Mesenchymal stem cell (in vitro differentiated cells and primary cell): ENCODE results near the gene RAI2.

ENCODE experiments used
- DNase-seq: peaks from one replicate; pipeline ENCODE4 v3.0.0-alpha.2; 2013
- H2AFZ ChIP-seq: one replicate; pipeline ENCODE4 v1.6.1; 2013; ENCODE audit warnings: low read depth, mild to moderate bottlenecking, control low read depth, inconsistent platforms, low read length, moderate library complexity
- H2AK5ac ChIP-seq: 2 replicates; pipeline ENCODE4 v1.6.1; 2013; ENCODE audit warnings: low read length, moderate library complexity, mild to moderate bottlenecking, inconsistent platforms; ENCODE audit not compliant: severe bottlenecking
- H2BK120ac ChIP-seq: one replicate; pipeline ENCODE4 v1.6.1; 2013; ENCODE audit warnings: low read depth, mild to moderate bottlenecking, inconsistent platforms, low read length, moderate library complexity
- H2BK12ac ChIP-seq, 2 experiments: one replicate each; pipeline ENCODE4 v1.6.1; 2013; ENCODE audit warnings: inconsistent platforms in 2 of 2, low read length in 2 of 2, mild to moderate bottlenecking in 2 of 2, moderate library complexity in 2 of 2, control low read depth in 1 of 2
- H2BK15ac ChIP-seq: one replicate; pipeline ENCODE4 v1.6.1; 2013; ENCODE audit warnings: mild to moderate bottlenecking, low read depth, inconsistent platforms; ENCODE audit not compliant: poor library complexity, severe bottlenecking
- H2BK5ac ChIP-seq: 2 replicates; pipeline ENCODE4 v1.6.1; 2013; ENCODE audit warnings: low read depth, mild to moderate bottlenecking, low read length, control low read depth, inconsistent platforms; ENCODE audit not compliant: poor library complexity, severe bottlenecking
- H3K14ac ChIP-seq, 2 experiments: one replicate each; pipeline ENCODE4 v1.6.1; 2013; ENCODE audit warnings: inconsistent platforms in 2 of 2, low read length in 2 of 2, control low read depth in 1 of 2, mild to moderate bottlenecking in 1 of 2, moderate library complexity in 1 of 2
- H3K18ac ChIP-seq, 2 experiments: one replicate each; pipeline ENCODE4 v1.6.1; 2013; ENCODE audit warnings: inconsistent platforms in 2 of 2, low read length in 2 of 2, control low read depth in 1 of 2, low read depth in 1 of 2, mild to moderate bottlenecking in 1 of 2
- H3K23ac ChIP-seq, 2 experiments: one replicate each; pipeline ENCODE4 v1.6.1; 2013; ENCODE audit warnings: inconsistent platforms in 2 of 2, low read length in 2 of 2, mild to moderate bottlenecking in 2 of 2, moderate library complexity in 2 of 2, control low read depth in 1 of 2
- H3K27ac ChIP-seq: 2 replicates; pipeline ENCODE4 v1.5.1; 2013; ENCODE audit warnings: mild to moderate bottlenecking, moderate library complexity, low read length, control low read depth, inconsistent platforms; ENCODE audit not compliant: poor library complexity, severe bottlenecking
- H3K27me3 ChIP-seq, 2 experiments: 2 replicates each; pipeline versions ENCODE4 v1.6.1 to v1.7.0; 2013; ENCODE audit warnings: low read length in 2 of 2, mild to moderate bottlenecking in 2 of 2, moderate library complexity in 2 of 2, control low read depth in 1 of 2, inconsistent platforms in 1 of 2; ENCODE audit not compliant: control insufficient read depth in 1 of 2, insufficient read depth in 1 of 2
- H3K36me3 ChIP-seq, 2 experiments: 2 replicates each; pipeline versions ENCODE4 v1.6.1 to v1.7.0; 2013; ENCODE audit warnings: low read length in 2 of 2, control low read depth in 1 of 2, inconsistent platforms in 1 of 2, low read depth in 1 of 2, mild to moderate bottlenecking in 1 of 2; ENCODE audit not compliant: insufficient read depth in 2 of 2, control insufficient read depth in 1 of 2
- H3K4ac ChIP-seq, 2 experiments: one replicate each; pipeline ENCODE4 v1.6.1; 2013; ENCODE audit warnings: inconsistent platforms in 2 of 2, low read length in 2 of 2, mild to moderate bottlenecking in 2 of 2, moderate library complexity in 2 of 2, control low read depth in 1 of 2, low read depth in 1 of 2
- H3K4me1 ChIP-seq: 2 replicates; pipeline ENCODE4 v1.6.1; 2013; ENCODE audit warnings: low read depth, low read length, control low read depth; ENCODE audit not compliant: control insufficient read depth, insufficient read depth
- H3K4me2 ChIP-seq: 2 replicates; pipeline ENCODE4 v1.6.1; 2013; ENCODE audit warnings: low read length, mild to moderate bottlenecking, inconsistent platforms; ENCODE audit not compliant: poor library complexity, severe bottlenecking
- H3K4me3 ChIP-seq, 2 experiments: 2 replicates each; pipeline versions ENCODE4 v1.5.1 to v1.7.0; 2013; ENCODE audit warnings: low read length in 2 of 2, mild to moderate bottlenecking in 2 of 2, control low read depth in 1 of 2, low read depth in 1 of 2; ENCODE audit not compliant: insufficient read depth in 1 of 2
- H3K79me1 ChIP-seq: replicated peaks from 2 replicates; pipeline ENCODE4 v1.6.1; 2013; ENCODE audit warnings: mild to moderate bottlenecking, control low read depth, low read length, inconsistent platforms; ENCODE audit not compliant: poor library complexity, severe bottlenecking
- H3K9ac ChIP-seq: 2 replicates; pipeline ENCODE4 v1.7.0; 2013; ENCODE audit warnings: mild to moderate bottlenecking, low read length, moderate library complexity
- H3K9me3 ChIP-seq: 2 replicates; pipeline ENCODE4 v1.7.0; 2013; ENCODE audit warnings: mild to moderate bottlenecking, low read length; ENCODE audit not compliant: control insufficient read depth
- H4K8ac ChIP-seq: one replicate; pipeline ENCODE4 v1.6.1; 2013; ENCODE audit warnings: inconsistent platforms, mild to moderate bottlenecking, low read length, moderate library complexity
- H4K91ac ChIP-seq: one replicate; pipeline ENCODE4 v1.6.1; 2013; ENCODE audit warnings: mild to moderate bottlenecking, low read length, inconsistent platforms
- WGBS: methylation state at CpG from one replicate; pipeline ENCODE4 v1.1.7; 2013; ENCODE audit warnings: mixed read lengths; 5-methylcytosine and 5-hydroxymethylcytosine counted together

Gene RAI2

DNA sequence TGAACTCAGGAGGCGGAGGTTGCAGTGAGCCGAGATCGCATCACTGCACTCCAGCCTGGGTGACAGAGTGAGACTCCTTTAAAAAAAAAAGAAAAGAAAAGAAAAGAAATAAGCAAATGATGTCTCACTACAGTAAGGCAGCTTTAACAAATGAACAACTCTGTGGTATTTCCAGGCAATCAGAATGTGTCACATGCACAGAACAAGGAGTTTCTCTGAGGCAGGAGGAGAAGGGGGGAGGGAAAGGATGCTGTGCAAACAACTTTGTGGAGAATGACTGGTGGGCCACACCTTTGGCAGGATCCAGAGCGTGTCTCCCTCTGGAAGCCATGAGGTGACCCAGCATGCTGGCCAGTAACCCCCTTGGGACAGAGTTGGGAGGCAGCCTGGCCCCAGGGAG is 57.6 kb downstream of the RAI2 start:
- WGBS: 100% methylated on average over 1 of the region's 4 CpGs
- H3K27me3 ChIP-seq: peaks cover 0 to 3% of the 10 kb centered on the region in 2 experiments
- no peak overlapping the region for H4K8ac ChIP-seq
- no peak overlapping the region for H2AK5ac ChIP-seq
- peaks cover 1% of the 10 kb centered on the region for H3K4me1 ChIP-seq
- no peak overlapping the region for H3K4me2 ChIP-seq
- no peaks in the 10 kb centered on the region for H3K36me3 ChIP-seq
- no peak for DNase-seq
- no peak overlapping the region for H3K27ac ChIP-seq
- H4K91ac ChIP-seq: no peak overlapping the region
- no peak overlapping the region for H3K18ac ChIP-seq
- H3K4ac ChIP-seq: no peak overlapping the region
- H3K9me3 ChIP-seq: no peaks in the 10 kb centered on the region
- H2BK15ac ChIP-seq: no peak overlapping the region
- no peaks in the 10 kb centered on the region for H3K79me1 ChIP-seq
- H3K9ac ChIP-seq: no peak overlapping the region
- H3K14ac ChIP-seq: no peak overlapping the region
- no peak overlapping the region for H2AFZ ChIP-seq
- no peak overlapping the region for H2BK120ac ChIP-seq
- H3K4me3 ChIP-seq: no peak overlapping the region
- H3K23ac ChIP-seq: no peak overlapping the region
- no peak overlapping the region for H2BK5ac ChIP-seq
- H2BK12ac ChIP-seq: no peak overlapping the region

DNA sequence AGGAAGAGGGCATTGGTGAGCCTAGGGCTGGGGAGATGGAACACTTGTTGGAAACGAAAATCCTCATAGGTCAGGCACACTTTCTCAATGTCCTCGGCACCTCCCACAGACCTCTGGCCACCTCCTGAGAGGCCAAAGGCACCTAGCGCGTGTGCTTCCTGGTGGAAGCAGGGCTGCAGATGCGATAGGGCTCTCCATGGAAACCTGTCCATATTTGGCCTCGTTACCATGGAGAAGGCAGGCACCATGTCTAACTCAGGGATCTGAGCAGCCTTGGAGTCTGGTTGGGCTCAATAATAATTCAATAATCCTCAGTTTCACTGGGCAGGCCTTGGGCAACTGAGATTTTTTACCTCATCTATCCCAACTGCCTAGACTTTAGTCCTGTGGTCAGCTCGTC is 58.3 kb downstream of the RAI2 start:
- H2AK5ac ChIP-seq: no peak overlapping the region
- DNase-seq: no peak
- no peak overlapping the region for H4K8ac ChIP-seq
- H3K27ac ChIP-seq: no peak overlapping the region
- H4K91ac ChIP-seq: no peak overlapping the region
- H2AFZ ChIP-seq: no peak overlapping the region
- H3K18ac ChIP-seq: no peak overlapping the region
- no peak overlapping the region for H3K4me3 ChIP-seq
- no peaks in the 10 kb centered on the region for H3K79me1 ChIP-seq
- no peak overlapping the region for H2BK12ac ChIP-seq
- H2BK15ac ChIP-seq: no peak overlapping the region
- H2BK5ac ChIP-seq: no peak overlapping the region
- peaks cover 0 to 3% of the 10 kb centered on the region in 2 experiments for H3K27me3 ChIP-seq
- H2BK120ac ChIP-seq: no peak overlapping the region
- H3K23ac ChIP-seq: no peak overlapping the region
- H3K36me3 ChIP-seq: no peaks in the 10 kb centered on the region
- H3K9ac ChIP-seq: no peak overlapping the region
- no peak overlapping the region for H3K4me2 ChIP-seq
- H3K14ac ChIP-seq: no peak overlapping the region
- WGBS: 88% methylated on average over 7 of the region's 7 CpGs
- H3K4ac ChIP-seq: no peak overlapping the region
- no peaks in the 10 kb centered on the region for H3K9me3 ChIP-seq
- H3K4me1 ChIP-seq: peaks cover 1% of the 10 kb centered on the region

DNA sequence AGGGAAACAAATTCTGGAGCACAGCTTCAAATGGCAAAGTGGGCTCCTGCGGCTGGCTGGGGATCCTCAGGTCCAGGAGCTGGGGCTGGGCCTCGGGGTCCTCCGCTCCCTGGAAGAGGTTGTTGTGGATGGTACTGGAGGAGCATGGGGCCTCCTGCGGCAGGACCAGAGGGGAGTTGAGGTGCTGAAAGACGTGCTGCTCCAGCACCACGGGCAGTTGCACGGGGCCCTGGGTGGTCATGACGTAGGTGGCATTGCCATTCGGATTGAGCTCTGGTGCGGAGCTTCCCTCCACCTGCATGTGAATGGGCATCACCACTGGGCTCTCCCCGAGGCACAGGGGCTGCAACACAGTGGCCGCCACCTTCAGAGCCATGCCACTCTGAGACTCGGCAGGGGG is 59.7 kb downstream of the RAI2 start:
- no peaks in the 10 kb centered on the region for H3K79me1 ChIP-seq
- H3K23ac ChIP-seq: no peak overlapping the region
- H2BK5ac ChIP-seq: no peak overlapping the region
- H2BK12ac ChIP-seq: no peak overlapping the region
- H4K8ac ChIP-seq: no peak overlapping the region
- H3K27ac ChIP-seq: no peak overlapping the region
- no peak overlapping the region for H4K91ac ChIP-seq
- H3K4me3 ChIP-seq: no peak overlapping the region
- H3K18ac ChIP-seq: no peak overlapping the region
- WGBS: 91% methylated on average over 13 of the region's 13 CpGs
- H3K9ac ChIP-seq: no peak overlapping the region
- no peak overlapping the region for H3K14ac ChIP-seq
- H3K4ac ChIP-seq: no peak overlapping the region
- peaks cover 0 to 3% of the 10 kb centered on the region in 2 experiments for H3K27me3 ChIP-seq
- no peak for DNase-seq
- peaks cover 1% of the 10 kb centered on the region for H3K4me1 ChIP-seq
- no peak overlapping the region for H3K4me2 ChIP-seq
- no peak overlapping the region for H2BK120ac ChIP-seq
- H2AFZ ChIP-seq: no peak overlapping the region
- H2AK5ac ChIP-seq: no peak overlapping the region
- no peak overlapping the region for H2BK15ac ChIP-seq
- no peaks in the 10 kb centered on the region for H3K36me3 ChIP-seq
- peaks cover 8% of the 10 kb centered on the region for H3K9me3 ChIP-seq

DNA sequence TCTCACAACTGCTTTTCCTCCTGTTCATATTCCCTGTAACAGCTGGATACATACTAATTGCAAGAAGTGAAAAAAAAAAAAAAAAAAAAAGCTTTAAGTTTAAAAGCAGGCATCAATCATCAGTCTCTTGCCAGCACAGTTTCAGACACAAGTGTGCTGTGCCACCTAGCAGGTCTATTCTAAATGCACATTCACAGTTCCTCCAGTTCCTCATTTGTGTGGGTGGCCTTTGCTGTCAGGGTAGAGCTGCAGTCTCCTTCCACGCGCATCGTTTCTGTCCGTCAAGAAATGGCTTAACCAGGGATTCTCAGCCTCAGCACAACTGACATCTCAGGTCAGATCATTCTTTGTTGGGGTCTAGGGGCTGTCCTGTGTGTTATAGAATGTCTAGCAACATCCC is 62.2 kb downstream of the RAI2 start:
- H4K8ac ChIP-seq: no peak overlapping the region
- H4K91ac ChIP-seq: no peak overlapping the region
- no peak overlapping the region for H2AFZ ChIP-seq
- H3K9ac ChIP-seq: no peak overlapping the region
- no peak overlapping the region for H2BK120ac ChIP-seq
- peaks cover 8% of the 10 kb centered on the region for H3K9me3 ChIP-seq
- no peak overlapping the region for H3K23ac ChIP-seq
- no peak overlapping the region for H3K18ac ChIP-seq
- H2BK12ac ChIP-seq: no peak overlapping the region
- no peak overlapping the region for H3K27ac ChIP-seq
- no peak overlapping the region for H3K4me2 ChIP-seq
- no peak overlapping the region for H2AK5ac ChIP-seq
- H3K27me3 ChIP-seq: peaks cover 0 to 9% of the 10 kb centered on the region in 2 experiments
- no peak for DNase-seq
- no CpG with 5 or more reads among the region's 4 CpGs for WGBS
- no peak overlapping the region for H3K4me3 ChIP-seq
- H2BK15ac ChIP-seq: no peak overlapping the region
- H3K79me1 ChIP-seq: no peaks in the 10 kb centered on the region
- H2BK5ac ChIP-seq: no peak overlapping the region
- H3K4ac ChIP-seq: no peak overlapping the region
- H3K4me1 ChIP-seq: peaks cover 1% of the 10 kb centered on the region
- H3K36me3 ChIP-seq: no peaks in the 10 kb centered on the region
- no peak overlapping the region for H3K14ac ChIP-seq
